GM19438 (cell line): Measurements from ENCODE around the gene SAXO1.
"Not testable (repeated sequence)": the region's sequence is repeated elsewhere in the genome, so short reads cannot be mapped to it uniquely, and the experiment has no call there.

Experiments used
- ATAC-seq: cut with Tn5 transposase; IDR thresholded peaks from one replicate; pipeline ENCODE4 v1.9.1; 2021; ENCODE audit warnings: low read depth; ENCODE audit not compliant: unreplicated experiment

The SAXO1 gene

DNA sequence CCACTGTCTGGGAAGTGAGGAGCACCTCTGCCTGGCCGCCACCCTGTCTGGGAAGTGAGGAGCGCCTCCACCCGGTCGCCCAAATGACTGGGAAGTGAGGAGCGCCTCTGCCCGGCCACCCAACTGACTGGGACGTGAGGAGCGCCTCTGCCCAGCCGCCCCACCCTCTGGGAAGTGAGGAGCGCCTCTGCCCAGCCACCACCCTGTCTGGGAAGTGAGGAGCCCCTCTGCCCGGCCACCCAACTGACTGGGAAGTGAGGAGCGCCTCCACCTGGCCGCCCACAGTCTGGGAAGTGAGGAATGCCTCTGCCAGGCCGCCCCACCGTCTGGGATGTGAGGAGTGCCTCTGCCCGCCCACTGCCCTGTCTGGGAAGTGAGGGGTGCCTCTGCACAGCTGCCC lies 32.9 kb downstream of the SAXO1 start:
- no peak for ATAC-seq

DNA sequence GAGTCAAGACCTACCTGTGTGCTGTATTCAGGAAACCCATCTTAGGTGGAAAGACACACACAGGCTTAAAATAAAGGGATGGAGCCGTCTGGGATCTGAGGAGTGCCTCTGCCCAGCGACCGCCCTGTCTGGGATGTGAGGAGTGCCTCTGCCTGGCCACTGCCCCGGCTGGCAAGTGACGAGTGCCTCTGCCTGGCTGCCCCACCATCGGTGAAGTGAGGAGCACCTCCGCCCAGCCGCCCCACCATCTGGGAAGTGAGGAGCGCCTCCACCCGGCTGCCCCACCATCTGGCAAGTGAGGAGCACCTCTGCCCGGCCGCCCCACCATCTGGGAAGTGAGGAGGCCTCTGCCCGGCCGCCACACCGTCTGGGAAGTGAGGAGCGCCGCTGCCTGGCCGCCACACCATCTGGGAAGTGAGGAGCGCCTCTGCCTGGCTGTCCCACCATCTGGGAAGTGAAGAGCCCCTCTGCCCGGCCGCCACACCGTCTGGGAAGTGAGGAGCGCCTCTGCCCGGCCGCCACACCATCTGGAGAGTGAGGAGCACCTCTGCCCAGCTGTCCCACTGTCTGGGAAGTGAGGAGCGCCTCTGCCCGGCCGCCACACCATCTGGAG lies 33.7 kb downstream of the SAXO1 start:
- no peak for ATAC-seq

DNA sequence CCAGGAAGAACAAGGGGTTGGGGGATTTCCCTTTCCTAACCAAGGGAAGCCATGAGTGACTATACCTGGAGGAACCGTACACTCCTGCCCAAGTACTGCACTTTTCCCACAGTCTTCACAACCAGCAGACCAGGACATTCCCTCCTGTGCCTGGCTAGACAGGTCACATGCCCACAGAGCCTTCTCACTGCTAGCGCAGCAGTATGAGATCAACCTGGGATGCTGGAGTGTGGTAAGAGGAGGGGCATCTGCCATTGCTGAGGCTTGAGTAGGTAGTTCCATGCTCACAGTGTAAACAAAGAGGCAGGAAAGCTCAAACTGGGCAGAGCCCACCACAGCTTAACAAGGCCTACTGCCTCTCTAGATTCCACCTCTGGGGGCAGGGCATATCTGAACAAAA lies 35.9 kb downstream of the SAXO1 start:
- no peak for ATAC-seq

DNA sequence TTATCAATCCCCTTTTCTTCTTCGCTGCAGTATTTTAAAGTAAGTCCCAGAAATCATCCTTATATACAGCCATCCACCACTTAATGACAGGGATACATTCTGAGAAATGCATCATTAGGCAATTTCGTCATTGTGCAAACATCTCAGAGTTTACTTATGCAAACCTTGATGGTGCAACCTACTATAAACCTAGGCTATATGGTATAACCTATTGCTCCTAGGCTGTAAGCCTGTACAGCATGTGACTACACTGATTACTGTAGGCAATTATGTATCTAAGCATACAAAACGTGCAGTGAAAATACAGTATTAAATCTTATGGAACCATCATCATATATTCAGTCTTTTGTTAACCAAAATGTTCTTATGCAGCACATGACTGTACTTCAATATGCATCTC lies 36.8 kb downstream of the SAXO1 start:
- ATAC-seq: no peak

DNA sequence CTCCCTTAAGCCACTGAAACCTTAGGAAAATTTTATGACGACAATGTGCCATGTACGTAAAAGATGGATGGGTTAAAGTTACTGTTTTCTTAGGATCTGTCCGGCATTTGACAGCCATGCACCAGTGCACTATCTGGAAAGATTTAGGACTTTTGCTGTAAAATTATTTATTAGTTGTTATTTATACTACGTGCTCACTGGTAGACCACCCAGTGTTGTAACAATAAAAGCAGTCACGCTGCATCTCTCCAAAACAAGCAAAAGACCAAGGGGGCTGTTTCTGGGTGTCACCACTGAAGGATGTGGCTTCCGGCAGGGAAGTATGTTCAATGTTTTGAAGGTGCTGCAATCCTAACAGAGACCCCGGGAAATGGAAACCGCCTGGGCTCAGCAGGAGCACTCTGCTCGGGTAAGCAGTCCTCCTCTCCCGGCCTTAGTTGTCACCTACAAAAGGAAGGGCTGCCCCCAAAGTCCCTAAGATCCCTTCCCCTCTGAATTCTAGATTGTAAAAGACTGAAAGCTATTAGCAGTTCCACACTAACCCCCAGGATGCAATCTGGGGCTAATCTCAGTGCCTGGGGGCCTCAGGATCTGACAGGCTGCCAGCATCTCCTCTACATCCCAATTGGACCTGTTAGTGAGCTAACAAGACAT lies 38.6 kb downstream of the SAXO1 start:
- ATAC-seq: no peak

DNA sequence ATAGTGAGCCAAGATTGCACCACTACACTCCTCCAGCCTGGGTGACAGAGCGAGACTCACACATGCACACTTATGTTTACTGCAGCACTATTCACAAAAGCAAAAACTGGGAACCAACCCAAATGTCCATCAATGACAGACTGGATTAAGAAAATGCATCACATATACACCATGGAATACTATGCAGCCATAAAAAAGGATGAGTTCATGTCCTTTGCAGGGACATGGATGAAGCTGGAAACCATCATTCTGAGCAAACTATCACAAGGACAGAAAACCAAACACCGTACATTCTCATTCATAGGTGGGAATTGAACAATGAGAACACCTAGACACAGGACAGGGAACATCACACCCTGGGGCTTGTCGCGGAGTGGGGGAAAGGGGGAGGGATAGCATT lies 41.8 kb downstream of the SAXO1 start:
- not testable (repeated sequence) for ATAC-seq

DNA sequence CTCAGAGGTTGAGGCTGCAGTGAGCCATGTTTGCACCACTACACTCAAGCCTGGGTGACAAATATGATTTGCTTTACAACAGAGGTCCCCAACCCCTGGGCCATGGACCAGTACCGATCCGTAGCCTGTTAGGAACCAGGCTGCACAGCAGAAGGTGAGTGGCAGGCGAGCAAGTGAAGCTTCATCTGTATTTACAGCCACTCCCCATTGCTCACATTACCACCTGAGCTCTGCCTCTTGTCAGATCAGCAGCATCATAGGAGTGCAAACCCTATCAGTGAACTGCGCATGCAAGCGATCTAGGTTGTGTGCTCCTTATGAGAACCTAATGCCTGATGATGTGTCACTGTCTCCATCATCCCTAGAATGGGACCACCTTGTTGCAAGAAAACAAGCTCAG lies 42.5 kb downstream of the SAXO1 start:
- ATAC-seq: no peak

DNA sequence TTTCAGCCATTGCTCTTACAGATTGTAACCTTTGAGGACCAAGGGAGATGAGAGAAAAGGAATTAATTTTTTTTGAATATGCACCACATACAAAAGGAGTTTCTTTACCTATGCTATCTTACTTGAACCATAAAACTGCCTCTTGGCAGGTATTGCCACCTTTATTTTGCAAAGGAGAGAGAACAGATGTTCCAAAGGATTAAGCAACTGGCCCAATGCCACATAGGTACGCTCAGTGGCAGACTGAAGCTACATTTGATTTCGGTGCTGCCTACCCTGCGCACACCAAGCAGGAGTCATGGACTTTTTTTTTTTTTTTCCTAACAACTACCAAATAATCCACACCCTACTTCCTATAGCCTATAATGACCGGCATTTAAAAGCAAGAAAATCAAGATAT lies 43.1 kb downstream of the SAXO1 start:
- no peak for ATAC-seq

DNA sequence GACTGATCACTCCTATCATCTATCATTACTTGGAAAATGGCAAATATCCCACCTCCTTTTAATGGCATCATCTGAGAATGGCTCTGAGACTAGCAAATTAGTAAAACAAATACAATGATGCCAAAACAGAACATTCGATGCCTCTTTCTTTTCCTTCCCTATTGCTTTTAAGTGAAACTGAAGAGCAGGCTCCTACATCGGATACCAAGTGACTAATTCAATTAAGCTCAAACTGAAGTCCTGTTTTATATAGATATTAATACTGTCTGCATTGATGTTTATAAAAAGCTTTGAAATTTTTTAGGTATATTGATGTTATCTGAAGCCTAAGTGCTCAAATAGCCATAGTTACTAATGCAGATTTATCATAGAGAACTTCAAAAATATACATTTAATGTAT lies 43.9 kb downstream of the SAXO1 start:
- ATAC-seq: no peak

DNA sequence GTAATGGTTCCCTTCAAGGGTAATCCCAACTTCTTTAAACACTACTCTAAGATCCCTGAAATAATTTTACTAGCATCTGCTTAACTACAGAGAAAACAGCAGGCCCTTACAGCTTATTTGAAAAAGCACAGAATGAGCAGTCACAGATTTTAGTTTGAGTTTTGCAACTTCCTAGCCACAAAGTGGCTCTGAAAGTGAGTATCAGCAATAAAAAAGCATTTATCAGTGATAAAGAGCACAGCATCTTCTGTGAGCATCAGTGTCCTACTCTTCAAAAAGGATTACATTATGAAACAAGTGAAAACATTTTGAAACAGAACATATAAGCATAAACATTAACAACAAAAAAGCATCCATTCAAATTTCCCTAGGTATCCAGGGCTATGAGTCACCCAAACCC lies 45.0 kb downstream of the SAXO1 start:
- no peak for ATAC-seq

DNA sequence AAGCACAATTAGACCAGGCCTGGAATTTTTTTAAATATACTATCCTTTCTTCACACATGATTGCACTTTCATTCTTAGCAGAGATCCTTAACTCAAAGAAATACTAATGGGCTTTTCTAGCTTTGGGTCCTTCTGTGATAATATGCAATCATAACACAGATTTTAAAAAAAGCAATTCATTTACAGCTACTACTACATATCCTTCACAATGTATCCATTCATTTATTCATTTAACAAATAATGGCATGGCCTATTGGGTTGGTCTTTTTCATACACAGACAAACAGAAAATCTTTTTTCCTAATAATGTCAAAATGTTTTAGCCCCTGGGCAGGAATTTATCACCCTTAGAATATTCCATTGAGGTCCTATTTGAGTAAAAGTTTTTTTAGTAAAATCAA lies 47.0 kb downstream of the SAXO1 start:
- ATAC-seq: no peak

DNA sequence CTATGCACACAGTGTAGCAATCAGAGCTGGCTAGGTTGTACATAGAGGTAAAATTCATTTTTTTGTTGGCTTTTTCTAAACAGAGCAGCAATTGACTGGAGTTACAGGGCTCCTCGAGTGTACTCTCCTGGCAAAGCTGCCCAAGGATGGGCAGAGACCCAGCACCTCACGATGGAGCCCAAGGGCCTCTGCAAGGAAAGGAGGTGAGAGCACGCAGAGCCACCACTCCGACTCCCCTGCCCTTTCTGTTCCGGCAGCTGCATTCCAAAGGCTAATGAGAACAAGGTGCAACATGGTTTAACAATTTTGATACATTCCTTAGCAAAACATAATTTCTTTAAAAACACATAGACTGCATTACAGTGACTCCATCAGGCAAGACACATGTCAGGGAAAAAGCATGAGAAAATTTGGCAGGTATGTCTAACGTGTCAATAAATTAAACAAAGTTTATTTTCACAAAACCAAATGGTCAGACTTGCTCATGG lies 47.5 kb downstream of the SAXO1 start:
- ATAC-seq: no peak

DNA sequence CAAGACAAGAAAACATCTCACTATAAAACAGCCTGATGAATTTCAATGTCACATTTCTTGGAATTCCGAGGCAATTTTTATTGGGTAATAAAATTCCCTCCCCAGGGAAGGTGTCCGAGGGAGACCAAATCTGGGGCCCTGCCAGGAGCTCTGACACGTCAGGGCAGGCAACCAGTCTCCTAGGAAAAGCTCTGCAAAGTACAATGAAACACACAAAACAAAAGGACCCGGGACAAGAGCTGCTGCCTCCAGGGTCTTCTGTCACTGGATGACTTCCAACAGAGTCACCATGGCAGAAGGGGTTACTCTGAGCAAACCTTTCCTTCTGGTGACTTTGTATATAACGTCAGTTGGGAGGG lies 50.8 kb downstream of the SAXO1 start:
- no peak for ATAC-seq

DNA sequence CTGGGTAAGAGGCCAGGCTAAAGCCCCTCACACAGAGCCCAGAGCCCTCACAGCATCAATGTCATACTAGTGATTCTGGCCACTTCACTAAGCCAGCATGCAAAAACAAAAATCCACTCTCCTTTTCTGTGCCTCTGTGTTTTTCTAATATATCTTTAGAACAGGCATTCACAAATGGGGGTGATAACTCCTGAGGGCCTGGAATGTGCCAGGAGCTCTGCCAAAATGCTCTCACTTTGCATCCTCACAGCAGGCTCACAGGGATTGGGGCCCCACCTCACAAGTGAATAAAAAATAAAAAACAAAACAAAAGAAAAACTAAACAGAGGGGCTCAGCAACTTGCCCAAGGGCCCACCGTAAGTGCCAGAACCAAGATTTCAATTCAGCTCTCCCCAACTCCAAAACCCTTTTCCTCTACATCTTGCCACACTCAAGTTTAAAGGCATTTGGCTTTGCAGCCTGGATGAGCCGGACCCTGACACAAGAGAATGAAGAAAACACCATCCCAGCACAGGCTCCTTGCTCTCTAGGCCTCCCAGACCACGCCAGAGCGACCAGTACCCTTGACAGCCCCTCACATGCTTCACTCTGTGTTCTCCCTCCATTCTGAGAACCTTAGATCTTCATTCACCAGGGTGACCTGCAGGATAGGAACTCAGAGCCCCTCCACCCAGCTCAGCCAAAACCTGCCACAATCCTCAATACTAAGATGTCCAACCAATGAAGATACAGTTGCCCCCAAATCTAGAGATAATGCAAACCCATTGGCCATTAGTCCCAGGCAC lies 51.3 kb downstream of the SAXO1 start:
- ATAC-seq: no peak

DNA sequence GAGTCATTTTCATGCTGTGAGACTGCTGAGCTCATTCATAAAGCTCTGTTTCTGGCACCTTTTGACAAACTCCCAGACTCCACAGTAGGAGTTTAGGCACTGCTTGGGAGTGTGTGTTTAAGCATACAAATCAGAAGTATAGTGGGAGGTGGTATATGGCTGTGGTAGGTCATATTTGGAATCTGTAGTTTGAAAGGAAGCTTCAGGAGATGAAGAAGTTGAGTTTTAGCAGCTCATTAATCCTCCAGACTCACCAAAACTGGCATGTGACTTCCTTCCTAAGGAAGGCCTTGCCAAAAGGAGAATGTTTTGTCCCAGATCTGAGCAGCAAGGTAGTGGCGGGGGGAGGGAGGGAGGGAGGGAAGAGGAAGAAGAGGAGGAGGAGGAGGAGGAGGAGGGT lies 52.8 kb downstream of the SAXO1 start:
- no peak for ATAC-seq

DNA sequence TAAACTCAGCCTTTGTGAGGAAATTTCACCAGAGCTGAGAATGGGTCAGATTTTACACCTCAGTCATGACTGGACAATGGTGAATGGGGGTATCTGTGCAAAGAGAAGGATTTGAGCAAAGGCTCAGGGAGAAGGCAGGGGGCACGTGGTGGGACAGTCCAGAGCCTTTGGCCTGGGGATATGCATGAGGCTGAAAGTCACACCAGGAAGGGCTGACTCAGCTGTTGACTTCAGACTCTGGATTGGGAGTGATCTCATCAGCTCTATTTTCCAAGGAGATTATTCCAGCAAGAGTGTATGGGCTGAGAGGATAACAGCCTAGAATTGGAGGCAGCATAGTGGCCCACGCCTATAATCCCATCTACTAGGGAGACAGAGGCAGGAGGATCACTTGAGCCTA lies 53.6 kb downstream of the SAXO1 start:
- no peak for ATAC-seq

DNA sequence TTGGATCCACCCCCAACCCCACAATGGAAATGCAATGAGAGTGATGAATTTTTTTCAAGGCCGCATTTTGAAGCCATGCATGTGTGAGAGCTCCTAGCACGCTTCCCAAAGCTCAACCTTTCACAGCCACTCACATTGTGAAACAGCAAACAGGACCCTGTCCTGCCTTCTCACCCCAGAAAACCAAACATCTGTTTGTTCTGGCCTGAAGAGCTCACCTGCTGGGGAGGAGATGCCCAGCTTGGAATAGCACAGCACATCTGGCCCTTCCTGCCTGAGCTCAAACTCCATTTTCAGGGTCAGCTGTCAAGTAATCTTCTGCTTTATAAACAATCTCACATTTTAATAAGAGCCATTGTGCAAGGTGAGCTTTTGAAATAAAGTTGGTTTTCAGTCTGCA lies 54.8 kb downstream of the SAXO1 start:
- no peak for ATAC-seq

DNA sequence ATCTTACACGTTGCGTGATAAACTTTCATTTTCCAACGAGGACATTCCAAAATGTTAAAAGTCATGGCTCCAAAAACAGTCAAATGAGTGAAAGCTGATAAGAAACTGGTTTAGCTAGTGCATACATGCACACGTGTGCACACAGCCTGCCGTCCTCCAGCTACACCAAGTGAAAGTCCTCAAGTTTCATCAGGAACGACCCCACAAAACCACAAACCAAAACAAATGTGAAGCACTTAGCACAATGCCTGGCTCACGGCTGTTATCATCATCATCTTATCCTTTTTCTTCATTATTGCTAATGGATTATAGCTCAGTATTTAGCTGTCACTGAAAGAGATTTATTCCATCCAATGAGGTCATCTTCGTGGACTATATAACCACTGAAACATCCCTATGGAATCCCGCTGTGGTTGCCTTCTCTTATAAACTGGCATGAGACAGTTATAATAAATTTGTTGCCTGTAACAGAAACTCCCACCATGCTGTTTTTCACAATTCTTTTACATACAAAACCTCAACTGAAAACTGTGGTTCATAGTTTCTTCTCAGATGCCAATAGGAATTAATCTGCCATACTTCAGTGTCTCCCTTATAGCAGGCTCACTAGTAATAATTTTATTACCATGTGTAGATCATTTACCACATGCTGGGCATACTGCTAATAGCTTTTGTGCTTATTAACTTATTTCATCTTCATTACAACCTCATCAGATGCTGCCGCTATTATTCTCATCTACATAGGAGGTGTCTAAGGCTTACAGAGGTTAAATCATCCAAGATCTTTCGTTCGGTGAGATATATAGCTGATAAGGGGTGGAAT lies 56.1 kb downstream of the SAXO1 start:
- ATAC-seq: no peak

DNA sequence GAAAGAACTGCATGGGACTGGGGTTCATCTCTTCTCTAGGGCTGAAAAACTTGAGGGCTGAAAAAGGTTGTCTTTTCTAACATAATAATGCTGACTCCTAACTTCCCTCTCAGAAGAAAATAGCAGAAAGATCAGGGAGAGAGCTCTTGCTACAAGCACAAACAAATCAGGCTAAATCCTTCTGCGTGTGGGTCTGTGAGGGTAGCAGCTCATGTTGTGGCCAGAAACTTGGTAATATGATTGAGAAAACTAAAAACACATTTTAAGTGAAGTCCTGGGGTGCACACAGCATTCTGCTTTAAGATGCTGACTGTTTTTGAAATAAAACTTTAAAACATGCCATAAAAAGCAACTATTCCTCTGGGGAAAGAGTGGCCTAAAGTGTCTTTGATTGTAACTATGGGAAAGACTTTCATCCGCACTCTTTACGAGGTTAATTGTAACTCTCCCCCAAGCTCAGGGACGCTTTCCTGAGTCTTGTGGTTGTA lies 56.7 kb downstream of the SAXO1 start:
- no peak for ATAC-seq

DNA sequence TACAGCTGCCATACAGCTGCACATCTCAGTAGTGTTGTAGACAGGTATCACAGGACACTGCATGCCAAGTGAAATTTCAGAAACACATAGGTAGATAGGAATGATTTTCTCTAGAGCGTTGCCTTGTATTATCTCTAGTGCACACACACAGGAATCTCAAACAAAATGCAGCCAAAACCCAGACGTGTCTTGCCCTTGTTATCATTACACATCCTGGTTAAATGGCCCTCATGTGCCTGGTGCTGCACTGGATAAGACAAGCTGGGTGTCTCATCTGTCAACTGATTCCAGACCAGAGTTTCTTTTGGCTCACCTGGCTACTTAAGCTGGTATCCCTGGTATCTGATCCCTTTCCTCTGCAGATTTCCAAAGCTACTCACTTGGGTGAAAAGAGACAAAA lies 59.7 kb downstream of the SAXO1 start:
- ATAC-seq: no peak

DNA sequence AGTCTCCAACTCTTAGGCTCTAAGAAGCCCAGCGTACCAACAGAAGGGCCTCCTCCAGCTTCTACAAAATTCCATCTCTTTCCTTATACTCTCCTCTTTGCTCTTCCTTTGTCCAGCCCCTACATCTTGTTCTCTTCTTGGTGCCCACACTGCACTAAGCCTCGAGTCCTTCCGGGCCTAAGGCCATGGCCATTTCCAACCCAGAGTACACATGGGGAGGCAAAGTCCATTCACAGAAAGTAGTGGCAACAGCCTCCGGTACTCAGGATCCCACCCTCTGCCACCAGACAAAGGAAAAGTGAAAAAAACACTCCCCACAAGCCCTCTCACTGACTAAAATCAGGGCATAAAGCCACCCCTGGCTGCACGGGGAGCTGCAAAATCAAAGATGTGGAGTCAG lies 60.3 kb downstream of the SAXO1 start:
- no peak for ATAC-seq
